8988T (cell line): ENCODE results near the gene XPO4.
"Not testable (repeated sequence)": the region's sequence is repeated elsewhere in the genome, so short reads cannot be mapped to it uniquely, and the experiment has no call there.

Source experiments
- DNase-seq: peaks from one replicate; pipeline ENCODE4 v3.0.0; 2011

Gene XPO4

DNA sequence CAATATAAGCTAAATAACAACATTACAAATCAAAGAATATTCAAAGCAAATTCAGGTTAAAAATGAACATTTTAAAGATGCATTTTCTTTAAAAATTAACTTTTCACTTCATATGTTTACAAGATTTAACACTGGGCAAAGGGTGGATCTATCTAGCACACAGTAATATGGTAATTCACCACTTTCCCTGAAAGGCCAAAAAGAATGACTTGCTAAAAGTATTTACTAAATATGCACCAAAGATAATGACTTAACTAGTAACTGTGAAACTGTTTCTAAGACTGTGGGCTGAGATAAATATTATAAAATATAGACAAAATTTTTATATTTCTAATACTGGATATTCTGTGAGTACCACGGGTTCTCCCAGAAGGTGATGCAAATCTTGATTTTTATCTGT lies 124.2 kb downstream of the XPO4 start:
- DNase-seq, result no peak

DNA sequence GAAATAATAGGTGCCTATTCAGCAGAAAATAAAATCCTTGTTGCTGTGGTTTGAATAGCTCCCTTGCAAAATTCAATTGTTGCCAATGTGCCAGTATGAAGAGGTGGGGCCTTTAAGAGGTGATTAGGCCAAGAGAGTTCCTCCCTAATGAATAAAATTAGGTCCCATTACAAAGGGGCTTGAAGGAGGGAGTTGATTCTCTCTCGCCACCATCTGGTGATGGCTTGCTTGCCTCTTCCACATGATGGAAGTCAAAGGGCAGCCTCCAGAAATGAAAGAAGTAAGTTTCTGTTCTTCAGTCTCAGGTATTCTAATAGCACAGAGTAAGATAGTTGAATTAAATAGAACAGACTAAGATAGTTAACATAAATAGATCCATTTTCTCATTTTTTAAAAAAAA lies 125.8 kb downstream of the XPO4 start:
- no peak for DNase-seq

DNA sequence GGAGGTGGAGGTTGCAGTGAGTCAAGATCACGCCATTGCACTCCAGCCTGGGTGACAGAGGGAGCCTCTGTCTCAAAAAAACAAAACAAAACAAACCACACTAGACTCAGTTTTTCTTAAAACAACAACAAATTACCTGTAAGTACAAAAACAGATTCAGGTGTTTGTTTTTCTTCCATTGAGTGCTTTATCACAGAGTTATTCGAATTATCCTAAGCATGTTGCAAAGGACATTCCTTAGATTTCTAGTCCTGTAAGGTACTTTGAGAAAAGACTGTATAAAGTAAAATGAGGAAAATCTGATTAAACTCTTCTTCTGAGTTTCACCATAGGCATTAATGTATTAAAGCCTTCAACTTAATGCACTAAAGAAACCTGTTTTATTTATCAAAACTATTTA lies 126.6 kb downstream of the XPO4 start:
- no peak for DNase-seq

DNA sequence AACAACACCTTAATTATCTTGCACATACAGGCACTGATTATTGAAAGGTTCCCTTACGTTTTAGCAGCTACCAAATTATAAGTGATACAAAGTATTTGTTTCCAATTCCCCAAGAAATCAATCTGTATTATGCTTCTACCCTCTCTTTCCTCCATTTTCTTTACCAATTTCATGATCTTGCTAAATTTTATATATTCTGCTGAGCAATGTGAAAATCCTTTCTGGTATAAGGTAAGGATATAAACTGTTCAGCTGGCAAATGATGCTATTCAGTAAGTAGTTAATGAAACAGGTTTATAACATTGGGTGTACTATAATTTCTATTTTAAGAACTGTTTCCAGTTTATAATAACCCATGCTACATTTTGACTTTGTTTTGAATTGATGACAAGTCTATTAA lies 127.8 kb downstream of the XPO4 start:
- no peak for DNase-seq

DNA sequence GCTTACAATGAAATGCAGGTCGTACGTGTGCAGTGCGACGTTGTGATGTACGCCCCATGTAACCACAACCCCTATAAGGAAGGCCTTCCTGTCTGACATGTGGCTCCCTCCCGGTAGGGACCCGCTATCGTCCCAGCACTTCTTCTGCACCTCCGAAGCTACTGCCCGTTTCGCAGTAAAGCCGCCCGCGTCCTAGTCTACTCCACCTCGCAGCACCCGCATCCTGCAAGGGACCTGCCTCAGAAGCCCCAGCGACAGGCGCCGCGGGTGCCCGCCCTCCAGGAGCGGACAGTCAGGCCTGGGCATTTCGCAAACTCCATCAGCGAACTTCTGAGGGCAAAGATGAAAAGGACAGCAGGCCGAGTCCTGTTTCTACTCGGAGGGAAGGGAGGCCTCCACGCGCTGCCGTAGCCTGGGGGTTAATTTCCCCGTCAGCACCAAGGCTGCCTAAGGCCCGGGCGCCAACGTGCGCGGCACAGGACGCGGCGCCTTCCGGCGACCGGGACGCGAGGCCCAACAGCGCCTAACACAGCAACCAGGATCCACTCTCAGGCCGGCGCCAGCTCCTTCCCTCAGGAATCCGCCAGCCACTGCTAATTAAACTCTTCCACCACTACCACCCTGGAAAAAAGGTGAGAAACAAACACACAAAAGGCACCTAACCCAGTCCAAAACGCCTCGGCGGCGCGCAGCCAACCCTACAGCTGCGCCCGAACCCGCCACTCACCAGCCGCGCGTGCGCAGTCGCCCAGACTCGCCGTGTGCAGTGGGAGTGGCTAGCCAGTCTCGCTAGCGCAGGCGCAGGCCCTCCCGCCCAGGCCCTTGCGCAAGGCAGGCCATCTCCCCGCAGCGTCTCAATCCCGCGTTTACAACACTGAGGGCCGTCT lies 129.1 kb downstream of the XPO4 start, which contains the start of gene EEF1AKMT1:
Gene EEF1AKMT1 (minus strand): TSS at position 768 of the 887 bp plus-strand sequence. CDS start 16,363 bp downstream, outside the sequence.
- DNase-seq, result peak; percentile 53

DNA sequence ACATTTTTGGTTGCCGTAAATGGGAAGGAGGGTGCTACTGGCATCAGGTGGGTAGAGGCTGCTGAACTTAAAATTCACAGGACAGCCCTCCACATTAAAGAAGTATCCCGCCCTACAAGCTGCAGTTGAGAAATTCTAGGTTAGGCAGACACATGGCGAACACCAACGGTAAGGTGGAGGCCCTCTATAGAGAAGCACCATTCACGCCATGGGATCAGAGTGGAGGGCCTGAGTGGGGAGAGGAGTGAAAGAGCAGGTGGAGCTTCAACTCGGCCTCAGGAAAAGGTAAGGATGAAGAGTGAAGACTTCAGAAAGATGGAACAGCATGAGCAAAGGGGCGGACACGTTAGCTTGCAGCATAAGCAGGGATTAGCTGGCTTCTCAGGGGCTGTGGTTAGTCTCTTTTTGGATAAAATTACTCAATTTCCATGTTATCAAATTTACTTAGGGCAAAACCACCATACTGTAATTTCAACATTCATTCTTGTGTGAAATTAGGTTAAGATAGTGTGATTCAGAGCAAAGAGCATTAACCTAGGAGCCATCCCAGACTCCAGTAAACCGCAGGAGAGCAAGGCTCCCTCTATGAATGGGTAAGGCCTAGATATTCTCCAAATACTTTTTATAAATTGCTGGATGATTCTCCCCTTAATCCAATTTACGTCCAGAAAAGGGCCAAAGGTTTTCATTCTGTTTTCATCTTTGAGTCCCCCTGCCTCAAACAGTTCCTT lies 130.0 kb downstream of the XPO4 start:
- no peak for DNase-seq

DNA sequence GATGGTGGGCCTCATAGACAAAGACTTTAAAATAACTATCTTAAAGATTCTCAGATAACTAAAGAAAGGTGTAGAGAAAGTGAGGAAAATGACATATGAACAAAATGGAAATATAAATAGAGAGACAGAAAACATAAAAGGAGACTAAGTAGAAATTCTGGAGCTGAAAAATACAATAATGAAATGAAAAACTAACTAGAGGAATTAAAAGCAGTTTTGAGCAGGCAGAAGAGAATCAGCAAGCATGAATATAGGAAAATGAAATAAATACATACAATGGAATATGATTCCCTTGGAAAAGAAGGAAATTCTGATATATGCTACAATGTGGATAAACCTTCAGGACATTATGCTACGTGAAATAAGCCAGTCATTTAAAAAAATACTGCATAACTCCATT lies 132.7 kb downstream of the XPO4 start:
- DNase-seq, result no peak

DNA sequence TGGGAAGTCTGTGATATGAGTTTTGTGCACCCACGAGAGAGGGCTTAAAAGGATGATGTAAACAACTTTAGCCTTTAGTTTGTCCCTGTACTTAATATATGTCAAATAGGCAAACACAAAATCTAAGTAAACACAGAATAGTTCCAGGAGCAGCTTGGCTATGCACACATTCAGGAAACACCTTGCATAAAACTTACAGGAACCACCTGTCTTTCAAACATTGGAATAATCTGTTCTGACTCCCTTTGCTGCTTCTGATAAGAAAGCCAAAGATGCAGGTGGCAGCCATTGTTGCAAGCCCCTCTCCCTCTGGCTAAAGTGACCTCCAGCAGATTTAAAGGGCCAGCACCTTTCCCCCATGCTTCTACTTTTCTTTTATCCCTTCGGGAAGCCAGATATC lies 133.5 kb downstream of the XPO4 start:
- DNase-seq, result no peak

DNA sequence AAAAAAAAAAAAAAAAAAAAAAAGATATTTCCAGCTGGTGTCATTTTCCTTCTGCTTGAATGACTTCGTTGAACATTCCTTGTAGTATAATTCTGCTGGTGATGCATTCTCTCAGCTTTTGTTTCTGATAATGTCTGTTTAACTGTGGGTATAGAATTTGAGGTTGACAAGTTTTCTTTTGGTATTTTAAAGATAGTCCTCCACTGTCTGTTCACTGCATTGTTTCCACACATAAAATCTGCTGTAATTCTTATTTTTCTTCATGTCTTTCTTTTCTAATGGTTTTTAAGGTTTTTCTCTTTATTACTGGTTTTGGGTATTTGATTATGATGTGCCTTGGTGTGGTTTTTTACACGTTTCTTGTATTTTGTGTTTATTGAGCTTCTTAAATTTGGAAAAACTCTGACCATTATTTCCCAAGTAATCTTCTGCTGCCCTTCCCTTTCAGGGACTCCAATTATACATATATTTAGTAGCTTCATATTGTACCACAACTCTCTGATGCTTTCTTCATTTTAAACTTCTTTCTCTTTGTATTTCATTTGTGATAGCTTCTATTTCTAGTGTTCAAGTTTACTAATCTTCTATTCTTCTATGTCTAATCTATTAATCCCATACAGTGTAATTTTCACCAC lies 135.1 kb downstream of the XPO4 start:
- DNase-seq, result no peak

DNA sequence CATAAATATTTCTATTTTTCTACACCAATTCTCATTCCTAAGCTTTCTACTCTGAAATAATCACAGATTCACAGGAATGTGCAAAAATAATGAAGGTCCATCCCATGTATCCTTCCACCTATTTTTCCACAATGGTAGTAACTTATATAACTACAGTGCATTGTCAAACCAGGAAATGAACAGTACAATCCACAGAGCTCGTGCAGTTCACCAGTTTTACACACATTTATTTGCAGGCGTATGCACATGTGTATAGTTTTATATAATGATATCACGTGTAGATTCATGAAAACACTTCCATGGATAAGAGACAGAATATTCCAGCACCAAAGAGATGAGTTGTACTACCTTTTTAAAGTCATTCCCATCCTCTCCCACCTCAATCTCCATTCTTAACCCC lies 141.7 kb downstream of the XPO4 start:
- no peak for DNase-seq

DNA sequence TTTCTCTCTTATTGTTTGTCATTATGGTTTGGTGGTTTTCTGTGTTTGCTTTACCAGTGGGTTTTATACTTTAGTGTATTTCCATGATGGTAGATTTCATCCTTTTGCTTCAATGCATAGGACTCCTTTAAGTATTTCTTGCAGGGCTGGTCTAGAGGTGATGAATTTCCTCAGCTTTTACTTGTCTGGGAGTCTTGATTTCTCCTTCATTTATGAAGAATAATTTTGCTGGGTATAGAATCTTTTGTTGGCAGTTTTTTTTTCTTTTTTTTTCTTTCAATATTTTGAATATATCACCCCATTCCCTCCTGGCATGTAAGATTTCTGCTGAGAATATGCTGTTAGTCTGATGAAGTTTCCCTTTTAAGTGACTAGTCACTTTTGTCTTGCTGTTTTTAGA lies 148.5 kb downstream of the XPO4 start:
- DNase-seq, result no peak

DNA sequence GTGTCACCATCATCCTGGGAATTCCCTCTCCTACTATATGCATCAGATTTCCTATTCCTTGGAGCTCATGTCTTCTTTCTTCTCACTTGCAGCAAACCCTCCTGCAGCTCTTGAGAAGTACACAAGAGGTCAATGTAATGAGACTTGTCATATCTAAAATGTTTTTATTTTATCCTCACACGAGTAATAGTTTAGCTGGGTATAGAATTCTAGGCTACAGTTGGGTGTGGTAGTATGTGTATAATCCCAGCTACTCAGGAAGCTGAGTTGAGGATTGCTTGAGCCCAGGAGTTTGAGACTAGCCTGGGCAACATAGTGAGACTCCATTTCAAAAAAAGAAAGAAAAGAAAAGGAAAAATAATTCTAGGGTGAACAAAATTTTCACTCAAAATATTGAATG lies 153.2 kb downstream of the XPO4 start:
- DNase-seq, result no peak

DNA sequence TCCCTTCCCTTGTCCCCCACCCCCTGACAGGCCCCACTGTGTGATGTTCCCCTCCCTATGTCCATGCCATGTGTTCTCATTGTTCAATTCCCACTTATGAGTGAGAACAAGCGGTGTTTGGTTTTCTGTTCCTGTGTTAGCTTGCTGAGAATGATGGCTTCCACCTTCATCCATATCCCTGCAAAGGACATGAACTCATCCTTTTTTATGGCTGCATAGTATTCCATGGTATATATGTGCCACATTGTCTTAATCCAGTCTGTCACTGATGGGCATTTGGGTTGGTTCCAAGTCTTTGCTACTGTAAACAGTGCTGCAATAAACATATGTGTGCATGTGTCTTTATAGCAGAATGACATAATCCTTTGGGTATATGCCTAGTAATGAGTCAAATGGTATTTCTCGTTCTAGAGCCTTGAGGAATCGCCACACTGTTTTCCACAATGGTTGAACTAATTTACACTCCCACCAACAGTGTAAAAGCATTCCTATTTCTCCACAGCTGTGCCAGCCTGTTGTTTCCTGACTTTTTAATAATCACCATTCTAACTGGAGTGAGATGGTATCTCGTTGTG lies 158.6 kb downstream of the XPO4 start:
- not testable (repeated sequence) for DNase-seq

DNA sequence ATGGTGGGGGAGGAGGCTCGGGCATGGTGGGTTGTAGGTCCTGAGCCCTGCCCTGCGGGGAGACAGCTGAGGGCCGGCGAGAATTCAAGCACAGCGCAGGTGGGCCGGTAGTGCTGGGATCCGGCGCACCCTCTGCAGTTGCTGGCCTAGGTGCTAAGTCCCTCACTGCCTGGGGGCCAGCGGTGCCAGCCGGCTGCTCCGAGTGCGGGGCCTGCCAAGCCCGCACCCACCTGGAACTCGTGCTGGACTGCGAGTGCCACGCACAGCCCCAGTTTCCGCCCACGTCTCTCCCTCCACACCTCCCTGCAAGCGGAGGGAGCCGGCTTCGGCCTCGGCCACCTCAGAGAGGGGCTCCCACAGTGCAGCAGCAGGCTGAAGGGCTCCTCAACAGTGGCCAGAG lies 162.5 kb downstream of the XPO4 start:
- DNase-seq, result no peak

DNA sequence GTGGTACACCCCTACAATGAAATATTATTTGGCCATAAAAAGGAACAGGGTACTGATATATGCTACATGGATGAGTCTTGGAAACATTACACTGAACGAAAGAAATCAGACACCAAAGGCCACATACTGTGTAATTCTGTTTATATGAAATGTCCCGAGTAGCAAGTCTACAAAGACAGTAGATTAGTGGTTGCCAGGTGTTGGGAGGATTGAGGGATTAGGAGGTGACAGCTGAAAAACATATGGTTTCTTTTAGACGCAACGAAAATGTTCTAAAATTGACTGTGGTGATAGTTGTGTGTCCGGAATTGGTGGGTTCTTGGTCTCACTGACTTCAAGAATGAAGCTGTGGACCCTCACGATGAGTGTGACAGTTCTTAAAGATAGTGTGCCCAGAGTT lies 163.9 kb downstream of the XPO4 start:
- no peak for DNase-seq

DNA sequence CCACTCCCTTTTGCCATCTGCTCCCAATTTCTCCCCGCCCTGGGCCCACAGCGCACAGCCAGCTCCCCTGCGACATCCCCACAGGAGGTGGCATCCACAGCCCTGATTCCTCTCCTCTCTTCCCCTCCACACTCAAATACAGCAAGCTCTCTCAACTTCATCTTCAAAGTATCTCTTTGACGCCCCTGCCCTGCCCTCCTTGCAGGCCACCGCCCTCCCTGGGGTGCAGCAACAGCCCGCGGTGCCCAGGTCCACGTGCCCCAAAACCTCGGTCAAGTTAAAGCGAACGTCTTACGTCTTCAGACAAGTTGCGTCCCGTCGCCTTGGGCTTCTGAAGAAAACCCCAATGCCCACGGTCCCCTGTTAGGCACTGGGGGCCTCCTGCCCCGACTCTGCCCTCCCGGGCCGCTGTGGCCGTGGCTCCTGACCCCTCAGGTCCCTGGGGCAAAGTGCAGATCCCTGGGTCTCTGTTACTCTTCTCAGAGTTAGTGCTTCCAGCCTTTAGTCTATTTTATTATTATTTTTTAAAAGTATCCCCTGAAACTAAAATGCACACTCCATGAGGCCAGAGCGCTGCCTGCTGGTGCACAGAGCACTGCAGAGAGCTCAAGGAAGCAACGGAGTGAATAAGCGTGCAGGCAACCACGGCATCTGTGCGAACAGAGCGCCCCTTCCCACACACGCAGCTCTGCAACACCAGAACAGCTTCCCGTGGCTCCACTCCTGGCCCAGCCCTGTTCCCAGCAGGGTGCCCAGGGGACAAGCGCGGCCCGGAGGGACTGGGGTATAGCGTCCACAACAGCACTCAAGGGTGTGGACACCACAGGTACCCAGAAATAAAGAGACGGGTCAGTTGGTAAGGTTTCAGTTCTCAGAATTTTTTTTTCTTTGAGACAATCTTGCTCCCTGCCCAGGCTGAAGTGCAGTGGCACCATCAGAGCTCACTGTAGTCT lies 172.6 kb downstream of the XPO4 start:
- DNase-seq, result no peak

DNA sequence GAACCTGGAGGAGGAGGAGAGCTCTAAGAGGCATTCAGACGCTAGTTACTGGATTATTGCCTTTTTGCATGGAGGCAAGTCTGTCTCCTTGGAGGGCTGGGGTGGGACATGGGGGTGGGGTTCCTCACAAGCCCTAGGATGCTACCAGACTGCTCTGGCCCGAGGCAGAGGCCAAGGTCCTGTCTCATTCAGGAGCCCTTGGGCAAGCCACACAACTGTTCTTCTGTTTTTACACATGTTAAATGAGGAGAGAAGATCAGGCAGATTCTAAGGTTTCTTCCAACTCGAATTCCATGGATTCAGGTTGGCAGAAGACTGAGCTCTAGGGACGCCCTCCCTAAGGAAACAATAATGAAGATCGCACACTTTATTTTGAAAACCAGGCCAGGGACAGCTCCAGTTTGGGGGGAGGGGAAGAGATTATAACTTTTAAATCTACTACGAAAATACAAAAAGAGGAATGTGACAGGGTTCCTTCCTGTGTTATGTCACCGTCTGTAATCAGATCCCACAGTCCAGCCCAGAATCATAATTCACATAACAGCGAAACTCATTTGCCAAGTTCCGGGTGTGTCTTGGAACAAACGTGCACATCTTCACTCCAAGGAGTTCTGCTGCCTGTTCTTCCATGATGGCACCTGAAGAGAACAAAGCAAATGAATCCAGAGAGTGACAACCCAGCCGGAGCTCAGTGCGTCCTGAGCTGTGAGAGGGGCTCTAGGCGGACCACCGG lies 173.8 kb downstream of the XPO4 start:
- no peak for DNase-seq

DNA sequence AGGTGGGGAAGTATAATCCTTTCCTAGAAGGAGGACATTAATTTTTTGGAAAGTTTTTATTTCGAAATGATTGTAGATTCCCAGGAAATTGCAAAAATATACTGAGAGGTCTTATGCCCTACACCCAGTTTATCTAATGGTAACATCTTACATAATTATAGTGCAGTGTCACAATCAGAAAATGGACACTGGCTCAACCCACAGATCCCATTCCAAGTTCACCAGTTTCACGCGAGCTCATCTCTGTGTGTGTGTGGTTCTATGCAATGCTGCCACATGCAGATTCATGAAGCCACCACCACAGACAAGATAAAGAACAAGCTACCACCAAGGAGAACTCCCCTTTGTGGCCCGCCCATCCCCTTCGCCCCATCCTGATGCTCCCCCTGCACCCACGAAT lies 174.7 kb downstream of the XPO4 start:
- no peak for DNase-seq
